Measurements from ENCODE around the gene BIK.
A peak's percentile ranks its signal among the peaks of the same experiment; 100 is the strongest.

BIK gene

DNA sequence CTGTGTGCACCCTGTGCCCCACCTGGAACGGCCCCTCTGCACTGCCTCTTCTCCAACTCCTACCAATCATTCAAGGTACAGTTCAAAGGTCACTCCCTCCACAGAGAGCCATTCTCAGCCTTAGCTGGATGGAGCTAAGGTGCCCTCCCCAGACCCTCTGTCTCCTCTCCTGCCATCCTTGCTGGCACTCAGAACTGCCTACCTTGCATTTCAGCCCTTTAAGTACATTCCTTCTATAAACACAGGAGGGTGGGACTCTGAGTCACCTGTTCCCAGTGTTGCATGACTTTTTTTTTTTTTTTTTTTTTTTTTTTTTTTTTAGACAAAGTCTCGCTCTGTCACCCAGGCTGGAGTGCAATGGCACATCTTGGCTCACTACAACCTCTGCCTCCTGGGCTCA is 29.9 kb upstream of the BIK start:
- ChIA-PET POLR2A (no interaction called here), CTCF (no interaction called here)

GRCh38 chr22:43081968-43082367 is 28.6 kb upstream of the BIK start:
- ChIA-PET POLR2A (no interaction called here), CTCF (interaction anchor here (0.7 kb wide), 1 partner anchor 198 kb away, joined by 3 read pairs; no protein-coding TSS in a partner anchor)
- no peak for DNase-seq (ENCODE audit: extremely low spot score)
- TF ChIP-seq SP1 (IDR thresholded peaks at IDR 0.05) (no peak), SUZ12 (IDR thresholded peaks at IDR 0.05) (no peak), BHLHE40 (IDR thresholded peaks at IDR 0.05; ENCODE audit: borderline replicate concordance) (no peak), LEF1 (IDR thresholded peaks at IDR 0.05; ENCODE audit: borderline replicate concordance) (no peak), CTBP1 (IDR thresholded peaks at IDR 0.05; ENCODE audit: borderline replicate concordance) (no peak), FOXA1 (IDR thresholded peaks at IDR 0.05) (no peak), ARNT (IDR thresholded peaks at IDR 0.05) (no peak), ZNF384 (IDR thresholded peaks at IDR 0.05) (no peak), ELF4 (IDR thresholded peaks at IDR 0.05) (no peak), L3MBTL2 (conservative IDR thresholded peaks at IDR 0.05) (no peak)
- TF ChIP-seq, protein P1, sequence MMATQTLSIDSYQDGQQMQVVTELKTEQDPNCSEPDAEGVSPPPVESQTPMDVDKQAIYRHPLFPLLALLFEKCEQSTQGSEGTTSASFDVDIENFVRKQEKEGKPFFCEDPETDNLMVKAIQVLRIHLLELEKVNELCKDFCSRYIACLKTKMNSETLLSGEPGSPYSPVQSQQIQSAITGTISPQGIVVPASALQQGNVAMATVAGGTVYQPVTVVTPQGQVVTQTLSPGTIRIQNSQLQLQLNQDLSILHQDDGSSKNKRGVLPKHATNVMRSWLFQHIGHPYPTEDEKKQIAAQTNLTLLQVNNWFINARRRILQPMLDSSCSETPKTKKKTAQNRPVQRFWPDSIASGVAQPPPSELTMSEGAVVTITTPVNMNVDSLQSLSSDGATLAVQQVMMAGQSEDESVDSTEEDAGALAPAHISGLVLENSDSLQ (IDR thresholded peaks at IDR 0.05): no peak

More for the DNA sequence above, 29.9 kb upstream of the BIK start:
- TF ChIP-seq FOXM1 (IDR thresholded peaks at IDR 0.05; ENCODE audit: borderline replicate concordance): no peak
- TF ChIP-seq, protein P1 (IDR thresholded peaks at IDR 0.05): no peak
- TF ChIP-seq ZNF384 (IDR thresholded peaks at IDR 0.05): no peak
- no peak for TF ChIP-seq SUZ12 (IDR thresholded peaks at IDR 0.05)
- DNase-seq (ENCODE audit: extremely low spot score): no peak

GRCh38 chr22:43085658-43086606 is 24.6 kb upstream of the BIK start:
- POLR2A ChIA-PET: interaction anchor here (1.1 kb wide), 1 partner anchor 71 kb away, joined by 3 read pairs; the partner anchor contains the start of gene PACSIN2

GRCh38 chr22:43088627-43088983 is 21.9 kb upstream of the BIK start:
- no peak for DNase-seq (ENCODE audit: extremely low spot score)
- ChIA-PET POLR2A (no interaction called here), CTCF (no interaction called here)

More at GRCh38 chr22:43085658-43086606, 24.6 kb upstream of the BIK start:
- no peak for DNase-seq (ENCODE audit: extremely low spot score)
- TF ChIP-seq, protein P1 (IDR thresholded peaks at IDR 0.05): no peak
- TF ChIP-seq NFRKB (IDR thresholded peaks at IDR 0.05): no peak
- no peak for TF ChIP-seq FOXK2 (IDR thresholded peaks at IDR 0.05)
- no peak for TF ChIP-seq ARNT (IDR thresholded peaks at IDR 0.05)
- no peak for TF ChIP-seq LEF1 (IDR thresholded peaks at IDR 0.05; ENCODE audit: borderline replicate concordance)
- CTCF ChIA-PET: no interaction called here

GRCh38 chr22:43088984-43089717 is 21.4 kb upstream of the BIK start, which contains the start of gene TTLL1:
Gene TTLL1, minus strand, starts transcription at chr22:43089391. Its CDS starts 13,805 bp downstream, at chr22:43075586.
- POLR2A ChIA-PET: no interaction called here
- peak; percentile 94 for DNase-seq (ENCODE audit: extremely low spot score)
- CTCF ChIA-PET: no interaction called here
- 0 out of 2 replicates have a peak, but pooled peaks have one; percentile 47 for TF ChIP-seq HDGF (IDR thresholded peaks at IDR 0.05; ENCODE audit: borderline replicate concordance)
- TF ChIP-seq FOXK2 (IDR thresholded peaks at IDR 0.05): no peak
- no peak for TF ChIP-seq ARNT (IDR thresholded peaks at IDR 0.05)
- TF ChIP-seq L3MBTL2 (conservative IDR thresholded peaks at IDR 0.05): peak; percentile 66
- TF ChIP-seq ELF4 (IDR thresholded peaks at IDR 0.05): no peak
- no peak for TF ChIP-seq CTBP1 (IDR thresholded peaks at IDR 0.05; ENCODE audit: borderline replicate concordance)
- no peak for TF ChIP-seq LEF1 (IDR thresholded peaks at IDR 0.05; ENCODE audit: borderline replicate concordance)

More at GRCh38 chr22:43088627-43088983, 21.9 kb upstream of the BIK start:
- TF ChIP-seq TARDBP (IDR thresholded peaks at IDR 0.05): no peak
- no peak for TF ChIP-seq L3MBTL2 (conservative IDR thresholded peaks at IDR 0.05)
- no peak for TF ChIP-seq SUZ12 (IDR thresholded peaks at IDR 0.05)
- no peak for TF ChIP-seq ARNT (IDR thresholded peaks at IDR 0.05)
- TF ChIP-seq NFRKB (IDR thresholded peaks at IDR 0.05): no peak
- no peak for TF ChIP-seq FOXM1 (IDR thresholded peaks at IDR 0.05; ENCODE audit: borderline replicate concordance)
- TF ChIP-seq LEF1 (IDR thresholded peaks at IDR 0.05; ENCODE audit: borderline replicate concordance): no peak
- TF ChIP-seq SP1 (IDR thresholded peaks at IDR 0.05): no peak
- TF ChIP-seq HDGF (IDR thresholded peaks at IDR 0.05; ENCODE audit: borderline replicate concordance): no peak
- TF ChIP-seq FOXA1 (IDR thresholded peaks at IDR 0.05): no peak
- no peak for TF ChIP-seq ELF4 (IDR thresholded peaks at IDR 0.05)
